ENCODE data around the gene AKR1A1. TPM values are rescaled to one million over a fixed set of nuclear protein-coding genes. Genes with fewer than 3 reads are reported as not detected.

AKR1A1 gene
- total RNA-seq, 1 donor from 2014 or later = 177 TPM

GRCh38 chr1:45608175-45609156, 57.8 kb downstream of the AKR1A1 start:
- peaks cover 45% of the 10 kb centered on the region for H3K36me3 Mint-ChIP-seq
- no peak overlapping the region for H3K27ac Mint-ChIP-seq
- H3K27me3 Mint-ChIP-seq (ENCODE audit: low read depth) = no peaks in the 10 kb centered on the region
- H3K4me1 Mint-ChIP-seq = no peaks in the 10 kb centered on the region
- H3K9me3 Mint-ChIP-seq = no peaks in the 10 kb centered on the region
- H3K4me3 Mint-ChIP-seq = no peak overlapping the region
- TF ChIP-seq, protein P1, sequence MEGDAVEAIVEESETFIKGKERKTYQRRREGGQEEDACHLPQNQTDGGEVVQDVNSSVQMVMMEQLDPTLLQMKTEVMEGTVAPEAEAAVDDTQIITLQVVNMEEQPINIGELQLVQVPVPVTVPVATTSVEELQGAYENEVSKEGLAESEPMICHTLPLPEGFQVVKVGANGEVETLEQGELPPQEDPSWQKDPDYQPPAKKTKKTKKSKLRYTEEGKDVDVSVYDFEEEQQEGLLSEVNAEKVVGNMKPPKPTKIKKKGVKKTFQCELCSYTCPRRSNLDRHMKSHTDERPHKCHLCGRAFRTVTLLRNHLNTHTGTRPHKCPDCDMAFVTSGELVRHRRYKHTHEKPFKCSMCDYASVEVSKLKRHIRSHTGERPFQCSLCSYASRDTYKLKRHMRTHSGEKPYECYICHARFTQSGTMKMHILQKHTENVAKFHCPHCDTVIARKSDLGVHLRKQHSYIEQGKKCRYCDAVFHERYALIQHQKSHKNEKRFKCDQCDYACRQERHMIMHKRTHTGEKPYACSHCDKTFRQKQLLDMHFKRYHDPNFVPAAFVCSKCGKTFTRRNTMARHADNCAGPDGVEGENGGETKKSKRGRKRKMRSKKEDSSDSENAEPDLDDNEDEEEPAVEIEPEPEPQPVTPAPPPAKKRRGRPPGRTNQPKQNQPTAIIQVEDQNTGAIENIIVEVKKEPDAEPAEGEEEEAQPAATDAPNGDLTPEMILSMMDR (IDR thresholded peaks at IDR 0.05; ENCODE audit: unreplicated experiment) = no peak
- no peak for DNase-seq (ENCODE audit: low spot score in 2 of 2, unreplicated experiment in 2 of 2)

GRCh38 chr1:45610589-45611226, 60.1 kb downstream of the AKR1A1 start:
- Mint-ChIP-seq H3K36me3 (peaks cover 52% of the 10 kb centered on the region), H3K27ac (peak overlapping the region; percentile 7), H3K9me3 (no peaks in the 10 kb centered on the region), H3K27me3 (ENCODE audit: low read depth) (no peaks in the 10 kb centered on the region), H3K4me1 (no peaks in the 10 kb centered on the region), H3K4me3 (no peak overlapping the region)
- TF ChIP-seq, protein P1 (IDR thresholded peaks at IDR 0.05; ENCODE audit: unreplicated experiment) = no peak
- no peak for DNase-seq (ENCODE audit: low spot score in 2 of 2, unreplicated experiment in 2 of 2)

GRCh38 chr1:45612941-45613579, 62.4 kb downstream of the AKR1A1 start:
- H3K4me1 Mint-ChIP-seq = no peaks in the 10 kb centered on the region
- peaks cover 52% of the 10 kb centered on the region for H3K36me3 Mint-ChIP-seq
- no peak overlapping the region for H3K4me3 Mint-ChIP-seq
- H3K27ac Mint-ChIP-seq = no peak overlapping the region
- no peaks in the 10 kb centered on the region for H3K27me3 Mint-ChIP-seq (ENCODE audit: low read depth)
- TF ChIP-seq, protein P1 (IDR thresholded peaks at IDR 0.05; ENCODE audit: unreplicated experiment) = no peak
- DNase-seq (ENCODE audit: low spot score in 2 of 2, unreplicated experiment in 2 of 2) = no peak
- H3K9me3 Mint-ChIP-seq = no peaks in the 10 kb centered on the region

DNA sequence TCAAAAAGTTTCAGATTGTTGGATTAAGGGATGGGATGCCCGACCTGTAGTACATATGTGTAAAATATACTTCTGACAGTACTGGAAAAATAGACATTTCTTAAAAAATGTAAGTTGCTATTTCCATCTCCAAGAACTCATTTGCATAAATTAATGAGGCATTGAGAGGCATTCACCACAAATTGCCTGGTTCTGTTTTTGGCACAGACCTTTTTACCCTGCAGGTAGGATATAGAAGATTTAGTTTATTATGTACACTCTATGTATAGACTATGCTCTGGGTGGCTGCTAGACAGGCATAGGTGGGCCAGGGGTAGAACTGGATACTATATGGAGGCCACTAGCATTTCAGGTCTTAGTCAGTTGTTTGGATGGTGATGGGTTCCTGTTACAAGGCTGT, 65.3 kb downstream of the AKR1A1 start:
- DNase-seq (ENCODE audit: low spot score in 2 of 2, unreplicated experiment in 2 of 2) = no peak
- H3K9me3 Mint-ChIP-seq = no peaks in the 10 kb centered on the region
- no peak overlapping the region for H3K4me3 Mint-ChIP-seq
- H3K4me1 Mint-ChIP-seq = no peaks in the 10 kb centered on the region
- H3K36me3 Mint-ChIP-seq = peaks cover 33% of the 10 kb centered on the region
- no peak overlapping the region for H3K27ac Mint-ChIP-seq
- TF ChIP-seq, protein P1 (IDR thresholded peaks at IDR 0.05; ENCODE audit: unreplicated experiment) = no peak
- no peaks in the 10 kb centered on the region for H3K27me3 Mint-ChIP-seq (ENCODE audit: low read depth)

DNA sequence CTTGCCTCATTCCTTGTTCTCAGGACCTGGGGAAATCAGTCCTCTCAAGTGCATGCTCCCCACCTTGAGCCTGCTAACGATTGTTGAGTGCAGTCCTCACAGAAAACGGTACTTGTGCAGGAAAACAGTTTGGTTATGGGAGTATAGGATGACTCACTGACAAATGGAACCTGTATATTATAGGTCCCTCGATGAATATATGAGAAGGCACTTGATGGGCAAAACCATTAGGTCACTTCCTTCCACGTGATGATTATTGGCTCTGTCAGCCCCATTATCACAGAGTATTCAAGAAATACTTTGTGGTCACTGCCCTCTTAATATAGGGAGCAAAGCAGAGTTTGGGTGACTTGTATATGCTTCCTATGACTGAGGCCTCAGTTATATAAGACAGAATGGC, 67.0 kb downstream of the AKR1A1 start:
- TF ChIP-seq, protein P1 (IDR thresholded peaks at IDR 0.05; ENCODE audit: unreplicated experiment) = no peak
- Mint-ChIP-seq H3K4me3 (no peak overlapping the region), H3K27ac (no peak overlapping the region), H3K27me3 (ENCODE audit: low read depth) (no peaks in the 10 kb centered on the region), H3K36me3 (peaks cover 31% of the 10 kb centered on the region), H3K9me3 (no peaks in the 10 kb centered on the region), H3K4me1 (no peaks in the 10 kb centered on the region)
- no peak for DNase-seq (ENCODE audit: low spot score in 2 of 2, unreplicated experiment in 2 of 2)
